HepG2 (cell line): ENCODE measurements around the gene SEBOX. TPM values are rescaled to one million over a fixed set of nuclear protein-coding genes. Genes with fewer than 3 reads are reported as not detected.
A peak's percentile ranks its signal among the peaks of the same experiment; 100 is the strongest.

Experiments used
- ATF7-NPFF ChIP-seq: sonication (generic); formaldehyde crosslinking; IDR thresholded peaks from 2 replicates; pipeline ENCODE4 v1.8.1; 2023; ENCODE audit warnings: mild to moderate bottlenecking, low read depth, missing genetic modification reagents, moderate library complexity
- ELK4 ChIP-seq: sonication (generic); formaldehyde crosslinking; IDR thresholded peaks from 2 replicates; pipeline ENCODE4 v1.9.0; 2021; ENCODE audit warnings: missing genetic modification reagents, borderline replicate concordance
- MED1 ChIP-seq: sonication (generic); formaldehyde crosslinking; IDR thresholded peaks from 2 replicates; pipeline ENCODE4 v1.4.0; 2020; ENCODE audit warnings: missing genetic modification reagents
- PAX8 ChIP-seq: sonication (generic); formaldehyde crosslinking; IDR thresholded peaks from 2 replicates; pipeline ENCODE4 v1.8.0; 2022; ENCODE audit warnings: mild to moderate bottlenecking, missing genetic modification reagents, borderline replicate concordance
- POLR2AphosphoS5 ChIP-seq: IDR thresholded peaks from 2 replicates; pipeline ENCODE4 v1.6.1; 2012; ENCODE audit warnings: low read depth, low read length
- TFDP2 ChIP-seq: sonication (generic); formaldehyde crosslinking; IDR thresholded peaks from 2 replicates; pipeline ENCODE4 v1.4.0; 2020; ENCODE audit warnings: missing genetic modification reagents
- ZNF510 ChIP-seq: sonication (generic); formaldehyde crosslinking; IDR thresholded peaks from 2 replicates; pipeline ENCODE4 v1.4.0; 2020; ENCODE audit warnings: low read depth, mild to moderate bottlenecking, missing genetic modification reagents
- ZNF546 ChIP-seq: sonication (generic); formaldehyde crosslinking; conservative IDR thresholded peaks from 2 replicates; pipeline ENCODE4 v1.8.1; 2023; ENCODE audit warnings: mild to moderate bottlenecking, missing genetic modification reagents
- polyA plus RNA-seq, 8 experiments: library from polyadenylated mRNA; depleted of rRNA in 3 of 8; stranded (reverse) in 7 of 8; unstranded in 1 of 8; fragments of >200 nt; fragmentation: Illumina TruSeq in 4 of 8; extraction: Trizol in 4 of 8; gene quantifications; 2 replicates each; pipeline versions ENCODE4 v1.2.1 to v1.2.3, GENCODE V29; 2011 to 2016; ENCODE audit warnings: low read depth in 4 of 8, missing spikeins in 1 of 8, mixed read lengths in 1 of 8; ENCODE audit not compliant: insufficient read depth in 1 of 8
- total RNA-seq, 5 experiments: library from RNA; depleted of rRNA; stranded (reverse); fragments of >200 nt; fragmentation: Illumina TruSeq; extraction: Trizol; gene quantifications; 2 replicates each; pipeline ENCODE4 v1.2.3, GENCODE V29; 2016; ENCODE audit warnings: low read depth in 1 of 5
- TF ChIP-seq, protein P1 (sequence below): sonication (generic); formaldehyde crosslinking; IDR thresholded peaks from one replicate; pipeline ENCODE4 v1.5.1; 2020; ENCODE audit warnings: mild to moderate bottlenecking, missing genetic modification reagents; ENCODE audit errors: not compliant biosample characterization
- TF ChIP-seq, protein P2 (sequence below): sonication (generic); formaldehyde crosslinking; IDR thresholded peaks from 2 replicates; pipeline ENCODE4 v1.4.0; 2020; ENCODE audit warnings: low read depth, mild to moderate bottlenecking, missing genetic modification reagents
- TF ChIP-seq, protein P3 (sequence below): sonication (generic); formaldehyde crosslinking; IDR thresholded peaks from 2 replicates; pipeline ENCODE4 v1.8.1; 2022; ENCODE audit warnings: low read depth, mild to moderate bottlenecking, missing genetic modification reagents

Gene SEBOX
- total and polyA plus RNA-seq, 2 of the 13 experiments (the other 11 are each of a cell fraction or from before 2014, with no cell fraction given): not detected

DNA sequence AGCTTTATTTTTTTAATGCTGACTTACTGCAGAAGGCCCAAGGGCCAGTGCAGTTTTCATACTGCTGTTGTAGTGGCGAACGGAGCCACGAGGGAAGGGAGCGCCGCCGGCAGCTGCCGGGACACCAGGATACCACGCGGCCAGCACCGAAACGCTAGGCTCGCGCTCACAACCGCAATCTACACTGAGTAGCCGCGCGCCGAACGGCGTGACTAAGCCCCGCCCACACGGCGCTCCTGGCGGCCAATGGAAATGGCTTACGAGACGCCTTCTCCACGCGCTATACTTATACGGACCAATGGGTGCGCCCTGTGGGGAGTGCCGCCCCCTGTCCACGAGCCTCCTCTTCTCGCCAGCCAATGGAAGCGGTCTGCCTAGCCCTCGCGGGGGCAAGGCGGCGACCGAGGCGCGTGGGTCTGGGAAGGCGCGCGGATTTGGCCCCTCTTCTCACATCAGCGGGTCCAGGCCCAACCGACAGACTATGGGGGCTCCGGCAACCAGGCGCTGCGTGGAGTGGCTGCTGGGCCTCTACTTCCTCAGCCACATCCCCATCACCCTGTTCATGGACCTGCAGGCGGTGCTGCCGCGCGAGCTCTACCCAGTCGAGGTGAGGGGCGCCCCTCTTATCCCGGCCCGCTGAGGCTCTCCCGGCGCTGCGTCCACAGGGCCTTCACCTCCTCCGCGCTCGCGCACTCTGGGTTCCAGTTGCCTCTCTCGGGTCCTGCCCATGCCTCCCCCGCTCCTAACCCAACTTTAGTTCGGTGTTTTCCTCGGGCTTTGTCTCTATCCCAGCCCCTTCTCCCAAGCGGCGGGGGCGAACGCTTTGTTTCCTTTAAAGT, 46.0 kb downstream of the SEBOX start, which contains the start of gene TMEM97 (continued):
- TF ChIP-seq, protein P1, sequence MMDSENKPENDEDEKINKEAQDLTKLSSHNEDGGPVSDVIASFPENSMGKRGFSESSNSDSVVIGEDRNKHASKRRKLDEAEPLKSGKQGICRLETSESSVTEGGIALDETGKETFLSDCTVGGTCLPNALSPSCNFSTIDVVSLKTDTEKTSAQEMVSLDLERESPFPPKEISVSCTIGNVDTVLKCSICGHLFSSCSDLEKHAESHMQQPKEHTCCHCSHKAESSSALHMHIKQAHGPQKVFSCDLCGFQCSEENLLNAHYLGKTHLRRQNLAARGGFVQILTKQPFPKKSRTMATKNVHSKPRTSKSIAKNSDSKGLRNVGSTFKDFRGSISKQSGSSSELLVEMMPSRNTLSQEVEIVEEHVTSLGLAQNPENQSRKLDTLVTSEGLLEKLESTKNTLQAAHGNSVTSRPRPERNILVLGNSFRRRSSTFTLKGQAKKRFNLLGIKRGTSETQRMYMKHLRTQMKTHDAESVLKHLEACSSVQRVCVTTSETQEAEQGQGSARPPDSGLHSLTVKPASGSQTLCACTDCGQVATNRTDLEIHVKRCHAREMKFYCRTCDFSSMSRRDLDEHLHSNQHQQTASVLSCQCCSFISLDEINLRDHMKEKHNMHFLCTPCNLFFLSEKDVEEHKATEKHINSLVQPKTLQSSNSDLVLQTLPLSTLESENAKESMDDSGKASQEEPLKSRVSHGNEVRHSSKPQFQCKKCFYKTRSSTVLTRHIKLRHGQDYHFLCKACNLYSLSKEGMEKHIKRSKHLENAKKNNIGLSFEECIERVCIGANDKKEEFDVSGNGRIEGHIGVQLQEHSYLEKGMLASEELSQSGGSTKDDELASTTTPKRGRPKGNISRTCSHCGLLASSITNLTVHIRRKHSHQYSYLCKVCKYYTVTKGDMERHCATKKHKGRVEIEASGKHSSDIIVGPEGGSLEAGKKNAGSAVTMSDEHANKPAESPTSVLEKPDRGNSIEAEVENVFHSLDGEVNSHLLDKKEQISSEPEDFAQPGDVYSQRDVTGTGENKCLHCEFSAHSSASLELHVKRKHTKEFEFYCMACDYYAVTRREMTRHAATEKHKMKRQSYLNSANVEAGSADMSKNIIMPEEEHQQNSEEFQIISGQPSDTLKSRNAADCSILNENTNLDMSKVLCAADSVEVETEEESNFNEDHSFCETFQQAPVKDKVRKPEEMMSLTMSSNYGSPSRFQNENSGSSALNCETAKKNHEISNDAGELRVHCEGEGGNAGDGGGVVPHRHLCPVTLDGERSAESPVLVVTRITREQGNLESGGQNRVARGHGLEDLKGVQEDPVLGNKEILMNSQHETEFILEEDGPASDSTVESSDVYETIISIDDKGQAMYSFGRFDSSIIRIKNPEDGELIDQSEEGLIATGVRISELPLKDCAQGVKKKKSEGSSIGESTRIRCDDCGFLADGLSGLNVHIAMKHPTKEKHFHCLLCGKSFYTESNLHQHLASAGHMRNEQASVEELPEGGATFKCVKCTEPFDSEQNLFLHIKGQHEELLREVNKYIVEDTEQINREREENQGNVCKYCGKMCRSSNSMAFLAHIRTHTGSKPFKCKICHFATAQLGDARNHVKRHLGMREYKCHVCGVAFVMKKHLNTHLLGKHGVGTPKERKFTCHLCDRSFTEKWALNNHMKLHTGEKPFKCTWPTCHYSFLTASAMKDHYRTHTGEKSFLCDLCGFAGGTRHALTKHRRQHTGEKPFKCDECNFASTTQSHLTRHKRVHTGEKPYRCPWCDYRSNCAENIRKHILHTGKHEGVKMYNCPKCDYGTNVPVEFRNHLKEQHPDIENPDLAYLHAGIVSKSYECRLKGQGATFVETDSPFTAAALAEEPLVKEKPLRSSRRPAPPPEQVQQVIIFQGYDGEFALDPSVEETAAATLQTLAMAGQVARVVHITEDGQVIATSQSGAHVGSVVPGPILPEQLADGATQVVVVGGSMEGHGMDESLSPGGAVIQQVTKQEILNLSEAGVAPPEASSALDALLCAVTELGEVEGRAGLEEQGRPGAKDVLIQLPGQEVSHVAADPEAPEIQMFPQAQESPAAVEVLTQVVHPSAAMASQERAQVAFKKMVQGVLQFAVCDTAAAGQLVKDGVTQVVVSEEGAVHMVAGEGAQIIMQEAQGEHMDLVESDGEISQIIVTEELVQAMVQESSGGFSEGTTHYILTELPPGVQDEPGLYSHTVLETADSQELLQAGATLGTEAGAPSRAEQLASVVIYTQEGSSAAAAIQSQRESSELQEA: peak; percentile 55
- TF ChIP-seq POLR2AphosphoS5 (peak; percentile 70), MED1 (CRISPR knock-in tag) (peak; percentile 72), ELK4 (CRISPR knock-in tag) (0 out of 2 replicates have a peak, but pooled peaks have one; percentile 13), ZNF510 (CRISPR knock-in tag) (0 out of 2 replicates have a peak, but pooled peaks have one; percentile 67), PAX8 (CRISPR knock-in tag) (peak; percentile 27; the same call in 1 of the 2 replicates), TFDP2 (CRISPR knock-in tag) (peak; percentile 94), ATF7-NPFF (CRISPR knock-in tag) (peak; percentile 50; the same call in 1 of the 2 replicates), ZNF546 (peak; percentile 83)
- TF ChIP-seq, protein P2, sequence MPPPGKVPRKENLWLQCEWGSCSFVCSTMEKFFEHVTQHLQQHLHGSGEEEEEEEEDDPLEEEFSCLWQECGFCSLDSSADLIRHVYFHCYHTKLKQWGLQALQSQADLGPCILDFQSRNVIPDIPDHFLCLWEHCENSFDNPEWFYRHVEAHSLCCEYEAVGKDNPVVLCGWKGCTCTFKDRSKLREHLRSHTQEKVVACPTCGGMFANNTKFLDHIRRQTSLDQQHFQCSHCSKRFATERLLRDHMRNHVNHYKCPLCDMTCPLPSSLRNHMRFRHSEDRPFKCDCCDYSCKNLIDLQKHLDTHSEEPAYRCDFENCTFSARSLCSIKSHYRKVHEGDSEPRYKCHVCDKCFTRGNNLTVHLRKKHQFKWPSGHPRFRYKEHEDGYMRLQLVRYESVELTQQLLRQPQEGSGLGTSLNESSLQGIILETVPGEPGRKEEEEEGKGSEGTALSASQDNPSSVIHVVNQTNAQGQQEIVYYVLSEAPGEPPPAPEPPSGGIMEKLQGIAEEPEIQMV (CRISPR knock-in tag): peak; percentile 53
- TF ChIP-seq, protein P3, sequence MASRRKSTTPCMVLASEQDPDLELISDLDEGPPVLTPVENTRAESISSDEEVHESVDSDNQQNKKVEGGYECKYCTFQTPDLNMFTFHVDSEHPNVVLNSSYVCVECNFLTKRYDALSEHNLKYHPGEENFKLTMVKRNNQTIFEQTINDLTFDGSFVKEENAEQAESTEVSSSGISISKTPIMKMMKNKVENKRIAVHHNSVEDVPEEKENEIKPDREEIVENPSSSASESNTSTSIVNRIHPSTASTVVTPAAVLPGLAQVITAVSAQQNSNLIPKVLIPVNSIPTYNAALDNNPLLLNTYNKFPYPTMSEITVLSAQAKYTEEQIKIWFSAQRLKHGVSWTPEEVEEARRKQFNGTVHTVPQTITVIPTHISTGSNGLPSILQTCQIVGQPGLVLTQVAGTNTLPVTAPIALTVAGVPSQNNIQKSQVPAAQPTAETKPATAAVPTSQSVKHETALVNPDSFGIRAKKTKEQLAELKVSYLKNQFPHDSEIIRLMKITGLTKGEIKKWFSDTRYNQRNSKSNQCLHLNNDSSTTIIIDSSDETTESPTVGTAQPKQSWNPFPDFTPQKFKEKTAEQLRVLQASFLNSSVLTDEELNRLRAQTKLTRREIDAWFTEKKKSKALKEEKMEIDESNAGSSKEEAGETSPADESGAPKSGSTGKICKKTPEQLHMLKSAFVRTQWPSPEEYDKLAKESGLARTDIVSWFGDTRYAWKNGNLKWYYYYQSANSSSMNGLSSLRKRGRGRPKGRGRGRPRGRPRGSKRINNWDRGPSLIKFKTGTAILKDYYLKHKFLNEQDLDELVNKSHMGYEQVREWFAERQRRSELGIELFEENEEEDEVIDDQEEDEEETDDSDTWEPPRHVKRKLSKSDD (CRISPR knock-in tag): peak; percentile 60
